Vagina (tissue), 2 donors: ENCODE measurements around the gene PPP2R2D.

Source experiments
- CTCF ChIP-seq, 3 experiments: fragments of 450-650 bp in 2 of 3; fragments of 200-600 bp in 1 of 3; sonication (generic) in 1 of 3; IDR thresholded peaks; one replicate each; pipeline ENCODE4 v1.5.1; 2017 to 2019; ENCODE audit warnings: antibody characterized with exemption in 3 of 3, mild to moderate bottlenecking in 2 of 3, moderate library complexity in 2 of 3
- POLR2A ChIP-seq, 2 donors: fragments of 450-650 bp; IDR thresholded peaks; one replicate each; pipeline ENCODE4 v1.6.1; 2017; ENCODE audit warnings: antibody characterized with exemption in 2 of 2, mild to moderate bottlenecking in 2 of 2, moderate library complexity in 2 of 2
- POLR2AphosphoS5 ChIP-seq, 2 donors: sonication (generic); formaldehyde crosslinking; IDR thresholded peaks; one replicate each; pipeline ENCODE4 v1.9.0; 2017; ENCODE audit warnings: antibody characterized with exemption in 2 of 2, mild to moderate bottlenecking in 2 of 2, low read depth in 1 of 2; ENCODE audit not compliant: insufficient read depth in 1 of 2

GRCh38 chr10:132006966-132007365 is 106.2 kb downstream of the PPP2R2D start:
- TF ChIP-seq CTCF (IDR thresholded peaks at IDR 0.05) (no peak), POLR2AphosphoS5 (IDR thresholded peaks at IDR 0.05; ENCODE audit: insufficient read depth in 1 of 2, low read depth in 1 of 2) (no peak), POLR2A (IDR thresholded peaks at IDR 0.05) (no peak)
